ENCODE measurements around the gene TF.

Gene TF

DNA sequence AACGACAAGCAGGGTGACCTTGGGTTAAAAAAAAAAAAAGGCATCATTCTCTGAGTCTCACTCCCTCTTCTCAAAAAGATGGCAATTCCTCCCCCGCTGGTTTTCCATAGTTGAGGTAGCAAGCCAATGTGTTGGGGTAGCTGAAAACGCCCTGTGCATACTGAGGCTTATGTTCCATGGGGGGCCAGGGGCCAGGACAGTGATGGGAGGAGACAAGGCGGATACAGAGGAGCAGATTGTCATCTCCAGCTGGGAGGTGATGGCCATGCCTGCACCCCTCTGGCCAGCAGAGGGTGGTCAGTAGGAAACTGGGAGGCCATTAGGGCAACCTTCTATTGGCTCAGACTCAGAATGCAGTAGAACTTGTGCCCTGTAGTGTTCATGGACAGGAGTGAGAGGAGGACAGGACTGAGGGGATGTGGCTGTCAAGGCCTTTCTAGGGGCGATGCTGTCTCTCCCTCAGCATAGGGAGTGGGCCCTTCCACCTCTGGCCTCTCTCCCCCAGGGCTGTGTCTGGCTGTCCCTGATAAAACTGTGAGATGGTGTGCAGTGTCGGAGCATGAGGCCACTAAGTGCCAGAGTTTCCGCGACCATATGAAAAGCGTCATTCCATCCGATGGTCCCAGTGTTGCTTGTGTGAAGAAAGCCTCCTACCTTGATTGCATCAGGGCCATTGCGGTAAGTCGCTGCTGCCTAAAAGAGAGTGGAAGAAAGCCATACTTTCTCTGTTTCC lies 1.9 kb downstream of the TF start:
- no peak for DNase-seq

DNA sequence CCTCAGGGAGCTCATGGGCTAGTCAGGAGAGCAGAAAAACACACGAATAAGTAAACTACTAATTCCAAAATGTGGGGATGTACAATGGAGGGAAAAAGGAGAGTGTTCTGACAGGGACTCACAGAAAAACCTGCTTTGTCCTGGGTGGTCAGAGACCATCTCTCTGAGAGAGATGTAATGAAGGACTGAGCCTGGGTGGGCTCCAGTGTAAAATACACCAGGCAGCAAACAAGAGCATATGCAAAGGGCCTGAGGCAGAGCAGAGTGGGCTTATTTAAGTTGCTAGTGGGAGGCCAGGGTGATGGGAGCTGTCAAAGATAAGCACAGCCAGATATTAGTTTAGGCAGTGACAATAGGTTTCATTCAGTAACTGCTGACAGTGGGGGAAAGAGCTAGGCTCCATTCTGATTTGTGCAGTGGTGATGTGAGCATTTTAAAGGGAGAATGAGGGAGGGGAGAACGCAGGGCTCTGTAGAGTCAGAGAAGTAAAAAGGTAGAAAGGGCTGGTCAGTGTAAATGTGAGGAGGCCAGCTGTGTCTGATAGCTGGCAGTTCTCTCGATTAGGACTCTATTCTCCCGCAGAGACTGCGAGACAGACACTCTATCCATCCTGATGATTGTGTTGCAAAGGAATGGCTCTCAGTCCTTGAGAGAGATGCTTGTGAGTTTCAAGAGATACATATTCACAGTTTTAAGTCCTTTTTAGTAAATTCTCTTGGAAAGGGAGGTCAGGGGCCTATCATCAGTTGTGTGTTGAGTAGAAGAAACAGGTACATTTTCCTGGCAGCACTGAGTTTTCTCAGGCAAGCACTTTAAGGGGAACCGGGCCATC lies 3.5 kb downstream of the TF start:
- no peak for DNase-seq

DNA sequence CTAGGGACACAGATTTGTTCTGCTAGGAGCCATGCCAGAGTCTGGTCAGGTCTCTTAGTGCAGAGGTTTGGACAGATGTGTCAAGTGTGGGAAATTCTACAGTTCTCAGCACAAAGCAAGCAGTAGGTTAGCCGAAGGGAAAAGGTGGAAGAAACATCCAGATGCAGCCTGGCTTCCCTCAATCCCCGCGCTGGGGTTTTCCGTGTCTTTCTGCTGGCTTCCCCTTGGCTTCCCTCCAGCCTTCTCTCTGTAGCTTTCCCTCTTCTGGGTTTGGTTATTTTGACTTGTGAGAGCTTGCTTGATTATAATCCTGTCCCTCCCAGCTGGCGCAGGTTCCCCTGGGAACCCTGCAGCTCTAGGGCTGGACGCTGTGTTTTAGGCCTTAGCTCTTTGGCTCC lies 4.1 kb downstream of the TF start:
- no peak for DNase-seq

DNA sequence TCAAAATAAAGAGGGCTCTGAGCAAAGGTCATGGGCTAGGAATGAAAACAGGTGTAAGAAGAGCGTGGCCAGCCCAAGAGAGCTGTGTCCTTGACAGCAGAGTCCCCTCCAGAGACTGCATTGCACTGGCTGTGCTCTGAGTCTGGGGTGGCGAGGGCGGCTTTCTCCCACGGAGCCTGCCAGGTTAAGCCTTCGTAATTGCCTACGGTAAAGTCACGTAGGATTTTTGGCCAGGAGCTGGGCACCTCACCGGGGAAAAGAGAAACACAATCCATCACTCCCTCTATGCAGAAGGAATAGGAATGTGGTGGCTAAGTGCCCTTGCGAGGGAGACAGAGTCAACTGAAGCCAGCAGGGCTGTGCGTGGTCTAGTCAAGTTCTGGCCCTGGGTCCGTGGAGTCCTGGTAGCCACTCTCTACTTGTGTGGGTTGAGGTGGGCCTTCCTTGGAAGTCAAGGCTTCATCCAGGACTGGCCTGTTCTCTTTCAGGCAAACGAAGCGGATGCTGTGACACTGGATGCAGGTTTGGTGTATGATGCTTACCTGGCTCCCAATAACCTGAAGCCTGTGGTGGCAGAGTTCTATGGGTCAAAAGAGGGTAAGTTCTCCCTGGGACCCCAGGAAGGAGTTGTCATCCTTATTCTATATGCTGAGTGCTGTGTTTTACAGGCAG lies 7.0 kb downstream of the TF start:
- no peak for DNase-seq

- DNase-seq: no peak
These were observed 7.6 kb downstream of the TF start for GRCh38 chr3:133753779-133754164.

DNA sequence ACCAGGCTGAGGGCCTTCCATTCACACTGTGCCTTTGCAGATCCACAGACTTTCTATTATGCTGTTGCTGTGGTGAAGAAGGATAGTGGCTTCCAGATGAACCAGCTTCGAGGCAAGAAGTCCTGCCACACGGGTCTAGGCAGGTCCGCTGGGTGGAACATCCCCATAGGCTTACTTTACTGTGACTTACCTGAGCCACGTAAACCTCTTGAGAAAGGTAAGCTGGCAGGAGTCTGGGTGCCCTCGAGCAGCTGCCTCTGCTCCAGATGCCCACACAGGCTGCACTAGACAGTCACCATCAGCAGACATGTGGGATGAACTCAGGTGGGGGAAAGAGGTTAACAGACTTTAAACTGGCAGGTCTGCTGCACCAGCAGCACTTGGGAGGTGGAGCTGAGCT lies 8.3 kb downstream of the TF start:
- DNase-seq: no peak

GRCh38 chr3:133754973-133755828 lies 9.0 kb downstream of the TF start:
- no peak for DNase-seq

DNA sequence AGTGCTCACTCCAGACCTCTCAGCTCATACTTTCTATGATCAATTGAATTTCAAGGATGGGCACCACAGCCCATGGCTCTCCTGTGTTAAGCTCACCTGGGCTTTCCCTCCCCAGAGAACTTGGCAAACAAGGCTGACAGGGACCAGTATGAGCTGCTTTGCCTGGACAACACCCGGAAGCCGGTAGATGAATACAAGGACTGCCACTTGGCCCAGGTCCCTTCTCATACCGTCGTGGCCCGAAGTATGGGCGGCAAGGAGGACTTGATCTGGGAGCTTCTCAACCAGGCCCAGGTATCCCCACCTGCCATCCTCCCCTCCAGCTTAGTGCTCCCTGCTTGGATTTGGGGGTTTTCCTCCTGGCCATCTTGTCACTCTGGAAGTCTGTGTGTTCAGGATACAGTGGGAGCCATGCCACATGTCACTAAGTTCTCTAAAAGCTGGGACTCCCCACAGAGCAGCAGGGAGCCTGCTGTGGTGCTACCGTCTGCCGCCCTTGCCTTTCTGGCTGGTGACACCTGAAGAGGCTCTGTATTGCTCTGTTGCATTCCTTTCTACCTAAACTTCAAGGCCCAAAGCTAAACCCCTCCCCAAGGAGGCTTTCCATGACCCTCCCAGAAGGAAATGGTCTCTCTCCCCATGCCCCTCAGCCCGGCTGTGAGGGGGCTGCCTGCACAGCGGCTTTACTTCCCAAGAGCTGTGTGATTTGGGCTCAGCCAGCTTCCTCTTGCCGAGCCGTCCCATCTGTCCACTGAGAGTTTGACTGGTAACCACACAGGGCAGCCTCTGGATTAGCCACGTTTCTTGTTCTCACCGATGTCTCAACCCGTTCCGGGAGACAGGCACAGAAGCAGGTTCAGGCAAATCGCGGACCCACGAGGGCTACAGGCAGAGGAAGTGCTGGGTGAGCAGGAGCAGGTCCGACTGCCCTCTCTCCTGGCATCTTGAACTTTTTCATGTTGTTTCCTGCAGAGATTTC lies 10.8 kb downstream of the TF start:
- DNase-seq: peak in 1 of 6 experiments; percentile 0

DNA sequence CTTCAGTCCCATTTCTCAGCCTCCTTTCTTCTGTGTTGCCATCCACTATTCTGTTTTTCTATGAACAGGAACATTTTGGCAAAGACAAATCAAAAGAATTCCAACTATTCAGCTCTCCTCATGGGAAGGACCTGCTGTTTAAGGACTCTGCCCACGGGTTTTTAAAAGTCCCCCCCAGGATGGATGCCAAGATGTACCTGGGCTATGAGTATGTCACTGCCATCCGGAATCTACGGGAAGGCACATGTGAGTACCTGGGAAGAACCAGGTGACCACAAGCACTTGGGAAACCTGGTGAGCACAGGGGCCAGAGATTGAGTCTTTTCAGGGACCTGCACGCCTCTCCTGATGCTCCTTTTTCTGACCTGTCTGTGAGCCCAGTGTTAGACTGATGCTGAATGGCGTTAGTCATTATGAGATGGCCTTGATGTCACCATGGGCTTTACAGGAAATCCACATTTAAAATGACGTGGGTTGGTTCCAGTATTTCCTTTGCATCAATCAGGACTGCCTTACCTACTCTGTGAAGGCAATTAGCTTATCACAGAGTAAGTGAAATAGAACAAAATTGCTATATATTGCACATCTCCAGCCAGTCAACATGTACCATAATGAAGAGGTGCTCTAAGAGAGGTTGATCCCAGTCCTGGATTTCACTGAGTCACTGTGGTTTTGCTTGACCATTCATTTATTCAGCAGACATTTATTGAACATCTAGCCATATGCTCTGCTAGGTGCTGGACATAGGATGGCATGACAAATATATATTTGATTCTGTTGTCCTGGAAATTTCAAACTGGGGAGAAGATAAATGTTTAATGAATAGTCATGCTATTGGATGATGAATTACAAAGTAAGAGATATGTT lies 11.7 kb downstream of the TF start:
- DNase-seq: no peak

DNA sequence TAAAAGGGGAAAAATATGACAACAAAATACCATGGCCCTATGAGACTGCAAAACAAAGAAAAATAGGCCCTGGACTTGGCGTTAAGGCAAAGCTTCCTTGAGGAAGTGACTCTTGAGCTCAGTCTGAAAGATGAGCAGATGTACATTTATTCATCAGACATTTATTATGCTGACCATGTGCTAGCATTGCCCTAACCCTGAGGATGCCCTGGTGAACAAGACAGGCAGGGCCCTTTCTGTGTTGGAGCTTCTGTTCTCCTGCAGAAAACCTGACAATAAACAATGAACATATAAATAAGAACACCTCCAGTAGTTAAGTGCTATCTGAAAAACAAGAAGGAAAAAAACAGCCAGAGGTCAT lies 12.4 kb downstream of the TF start:
- no peak for DNase-seq

DNA sequence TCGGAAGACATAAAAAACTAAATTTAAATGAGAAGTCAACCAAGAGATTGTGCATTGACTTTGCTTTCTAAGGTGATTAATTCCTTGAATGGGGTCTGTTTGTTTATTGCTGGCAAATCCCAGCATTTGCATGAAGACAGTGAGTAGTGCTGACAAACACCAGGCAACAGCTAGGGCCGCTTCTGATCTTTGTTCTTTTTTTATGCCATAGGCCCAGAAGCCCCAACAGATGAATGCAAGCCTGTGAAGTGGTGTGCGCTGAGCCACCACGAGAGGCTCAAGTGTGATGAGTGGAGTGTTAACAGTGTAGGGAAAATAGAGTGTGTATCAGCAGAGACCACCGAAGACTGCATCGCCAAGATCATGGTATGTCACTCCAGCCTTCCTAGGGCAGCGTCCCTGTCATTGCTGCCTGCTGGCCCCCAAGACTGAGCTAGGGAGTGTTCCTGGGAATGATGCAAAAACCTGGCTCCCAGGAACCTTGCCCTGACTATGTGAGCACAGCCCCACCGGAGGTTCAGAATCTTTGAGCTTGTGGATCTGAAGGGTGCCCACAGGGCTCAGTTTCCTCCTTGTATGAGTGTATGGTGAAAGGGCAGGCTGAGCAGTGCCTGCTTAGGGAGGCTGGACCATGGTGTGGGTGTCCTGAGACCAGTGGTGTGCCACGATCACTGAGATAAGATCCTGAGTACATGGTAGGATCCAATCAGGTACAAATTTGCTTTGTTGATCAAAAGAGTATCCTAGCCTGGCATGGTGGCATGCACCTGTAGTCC lies 13.0 kb downstream of the TF start:
- no peak for DNase-seq

- no peak for DNase-seq
These were observed 13.6 kb downstream of the TF start for GRCh38 chr3:133759740-133760305.

- DNase-seq: no peak
These were observed 14.7 kb downstream of the TF start for GRCh38 chr3:133760916-133761315.

GRCh38 chr3:133761605-133762484 lies 15.7 kb downstream of the TF start:
- no peak for DNase-seq

- no peak for DNase-seq
These were observed 16.3 kb downstream of the TF start for GRCh38 chr3:133762539-133762938.

GRCh38 chr3:133763797-133764683 lies 17.8 kb downstream of the TF start:
- no peak for DNase-seq

DNA sequence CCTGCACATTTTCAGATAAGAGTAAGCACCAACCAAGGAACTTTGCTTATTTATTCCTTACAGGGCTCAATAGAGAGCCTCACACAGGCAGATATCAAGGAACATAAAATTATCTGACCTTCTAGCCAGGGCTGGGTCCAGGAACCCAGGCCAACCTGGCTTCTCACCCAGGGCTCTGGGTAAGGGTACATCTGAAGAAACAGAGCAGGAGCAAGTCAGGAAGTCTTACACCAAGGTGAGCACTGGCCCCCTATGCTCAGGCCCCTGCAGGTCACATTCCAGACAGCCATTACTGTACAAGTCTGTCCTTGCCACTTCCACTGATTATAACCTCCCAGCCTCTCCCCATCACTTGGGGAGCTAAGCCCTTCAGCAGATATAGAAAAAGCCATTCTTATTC lies 19.1 kb downstream of the TF start:
- no peak for DNase-seq

All from stimulated activated naive CD4-positive, alpha-beta T cell (primary cell).